HepG2 (cell line): ENCODE results near the gene KIAA1217. TPM values are rescaled to one million over a fixed set of nuclear protein-coding genes. Genes with fewer than 3 reads are reported as not detected.

Source experiments
- ATAC-seq: fragments of 200-7000 bp; cut with Tn5 transposase; 3 replicates; pipeline ENCODE4 v1.9.1; 2020; ENCODE audit warnings: mild to moderate bottlenecking, moderate library complexity
- BruUV-seq: library from RNA; stranded (reverse); fragments of 400-500 nt; replicated peaks from 2 replicates; lab custom pipeline; 2021; lab: Mats Ljungman, UMichigan
- CTCF ChIA-PET: fragments of 300-600 bp; formaldehyde crosslinking; extraction: SDS; loops from one replicate; lab custom pipeline; 2021; ENCODE audit warnings: low total read pairs, inconsistent platforms, low intra/inter-chr PET ratio; lab: Yijun Ruan, JAX
- POLR2A ChIA-PET: fragments of 350-600 bp; sonication (Branson Sonifier 250); formaldehyde crosslinking; loops from one replicate; lab custom pipeline; 2020; ENCODE audit warnings: antibody characterized with exemption, inconsistent platforms; lab: Yijun Ruan, JAX
- DNase-seq: peaks from one replicate; pipeline ENCODE4 v3.0.0-alpha.2; 2015; ENCODE audit warnings: low spot score
- FAIRE-seq: peaks from 3 replicates; lab custom pipeline; 2011; peaks lifted over from hg19 to GRCh38; lab: Jason Lieb, UNC
- H2AFZ ChIP-seq: one replicate; pipeline ENCODE4 v1.6.1; 2011; ENCODE audit warnings: low read length, inconsistent platforms
- H3K27ac ChIP-seq: fragments of 300-600 bp; 3 replicates; pipeline ENCODE4 v1.8.0; 2011; ENCODE audit warnings: mixed run types, mild to moderate bottlenecking, mixed read lengths, low read length, inconsistent platforms; ENCODE audit not compliant: insufficient read depth; ENCODE audit errors: extremely low read length
- H3K27me3 ChIP-seq, 2 experiments: fragments of 200-600 bp in 1 of 2; 2 replicates in 1 of 2; 3 replicates in 1 of 2; pipeline versions ENCODE4 v1.6.0 to v1.8.0; 2011; ENCODE audit warnings: low read length in 2 of 2, mild to moderate bottlenecking in 2 of 2, moderate library complexity in 2 of 2, inconsistent platforms in 1 of 2; ENCODE audit not compliant: insufficient read depth in 2 of 2, control insufficient read depth in 1 of 2
- H3K36me3 ChIP-seq, 2 experiments: fragments of 200-600 bp in 1 of 2; replicated peaks in 1 of 2; 2 replicates in 1 of 2; 3 replicates in 1 of 2; pipeline versions ENCODE4 v1.5.1 to v1.8.0; 2011; ENCODE audit warnings: low read length in 2 of 2, inconsistent platforms in 1 of 2; ENCODE audit not compliant: insufficient read depth in 2 of 2, control insufficient read depth in 1 of 2
- H3K4me1 ChIP-seq: 2 replicates; pipeline ENCODE4 v1.5.1; 2012; ENCODE audit warnings: low read length, inconsistent platforms; ENCODE audit not compliant: insufficient read depth
- H3K4me2 ChIP-seq: 2 replicates; pipeline ENCODE4 v1.6.0; 2011; ENCODE audit warnings: low read depth, low read length, inconsistent platforms
- H3K4me3 ChIP-seq, 3 experiments: fragments of 200-600 bp in 1 of 3; sonication (generic), shearing (Covaris generic) in 1 of 3; replicated peaks in 1 of 3; 2 replicates each; pipeline ENCODE4 v1.5.1; 2011 to 2016; ENCODE audit warnings: low read length in 3 of 3, inconsistent platforms in 2 of 3, low read depth in 2 of 3, mild to moderate bottlenecking in 2 of 3, control low read depth in 1 of 3, mixed read lengths in 1 of 3; ENCODE audit not compliant: insufficient read depth in 1 of 3
- H3K79me2 ChIP-seq: one replicate; pipeline ENCODE4 v1.6.1; 2011; ENCODE audit warnings: low read length, inconsistent platforms; ENCODE audit not compliant: insufficient read depth
- H3K9ac ChIP-seq: 2 replicates; pipeline ENCODE4 v1.6.0; 2011; ENCODE audit warnings: mild to moderate bottlenecking, low read depth, low read length, inconsistent platforms; ENCODE audit not compliant: insufficient read depth
- H3K9me3 ChIP-seq: 2 replicates; pipeline ENCODE4 v1.5.1; 2012; ENCODE audit warnings: mild to moderate bottlenecking, low read length
- H4K20me1 ChIP-seq: 2 replicates; pipeline ENCODE4 v1.6.0; 2011; ENCODE audit warnings: inconsistent platforms, mild to moderate bottlenecking, low read length, moderate library complexity; ENCODE audit not compliant: insufficient read depth
- ARID2 ChIP-seq: sonication (generic); formaldehyde crosslinking; IDR thresholded peaks from 2 replicates; pipeline ENCODE4 v1.8.1; 2022; ENCODE audit warnings: mild to moderate bottlenecking, missing genetic modification reagents, borderline replicate concordance
- CEBPB ChIP-seq: IDR thresholded peaks from 2 replicates; pipeline ENCODE4 v1.6.1; 2011; ENCODE audit warnings: low read depth, low read length, improper control_type of control experiment, borderline replicate concordance
- KDM2A ChIP-seq: sonication (generic); formaldehyde crosslinking; IDR thresholded peaks from 2 replicates; pipeline ENCODE4 v1.4.0; 2020; ENCODE audit warnings: low read depth, missing genetic modification reagents, borderline replicate concordance
- KDM6A ChIP-seq: IDR thresholded peaks from 2 replicates; pipeline ENCODE4 v1.6.1; 2016; ENCODE audit warnings: low read depth
- RBM22 ChIP-seq: fragments of 200-400 bp; formaldehyde crosslinking; optimal IDR thresholded peaks from 2 replicates; pipeline ENCODE3; 2017; ENCODE audit warnings: mild to moderate bottlenecking, low read length, moderate library complexity
- SALL1 ChIP-seq: sonication (generic); formaldehyde crosslinking; IDR thresholded peaks from 2 replicates; pipeline ENCODE4 v1.8.0; 2022; ENCODE audit warnings: mild to moderate bottlenecking, missing genetic modification reagents
- ZNF530 ChIP-seq: sonication (generic); formaldehyde crosslinking; IDR thresholded peaks from 2 replicates; pipeline ENCODE4 v1.5.0; 2020; ENCODE audit warnings: low read depth, mild to moderate bottlenecking, missing genetic modification reagents
- ZNF775 ChIP-seq: sonication (generic); formaldehyde crosslinking; IDR thresholded peaks from 2 replicates; pipeline ENCODE4 v1.4.0; 2020; ENCODE audit warnings: missing genetic modification reagents, mild to moderate bottlenecking, moderate library complexity, borderline replicate concordance
- ZSCAN12 ChIP-seq: sonication (generic); formaldehyde crosslinking; IDR thresholded peaks from 2 replicates; pipeline ENCODE4 v1.9.0; 2021; ENCODE audit warnings: mild to moderate bottlenecking, missing genetic modification reagents
- WGBS: methylation state at CpG from one replicate; pipeline ENCODE4 v1.1.6; 2017; ENCODE audit warnings: low lambda C conversion rate; 5-methylcytosine and 5-hydroxymethylcytosine counted together
- in situ Hi-C: cut with HindIII; loops from 2 replicates; pipeline ENCODE4 v1.10.0; 2017; ENCODE audit warnings: low pct_unique_long_range_greater_than_20kb; ENCODE audit not compliant: extremely low pct_ligation_motif_present
- intact Hi-C: fragments of 100-400 bp; cut with micrococcal nuclease; formaldehyde crosslinking; loops from one replicate; pipeline ENCODE4 v1.10.0; 2022; ENCODE audit not compliant: unreplicated experiment
- polyA plus RNA-seq, 8 experiments: library from polyadenylated mRNA; depleted of rRNA in 3 of 8; stranded (reverse) in 7 of 8; unstranded in 1 of 8; fragments of >200 nt; fragmentation: Illumina TruSeq in 4 of 8; extraction: Trizol in 4 of 8; gene quantifications; 2 replicates each; pipeline versions ENCODE4 v1.2.1 to v1.2.3, GENCODE V29; 2011 to 2016; ENCODE audit warnings: low read depth in 4 of 8, missing spikeins in 1 of 8, mixed read lengths in 1 of 8; ENCODE audit not compliant: insufficient read depth in 1 of 8
- total RNA-seq, 5 experiments: library from RNA; depleted of rRNA; stranded (reverse); fragments of >200 nt; fragmentation: Illumina TruSeq; extraction: Trizol; gene quantifications; 2 replicates each; pipeline ENCODE4 v1.2.3, GENCODE V29; 2016; ENCODE audit warnings: low read depth in 1 of 5
- TF ChIP-seq, protein P1 (sequence below): sonication (generic); formaldehyde crosslinking; conservative IDR thresholded peaks from 2 replicates; pipeline ENCODE4 v1.4.0; 2020; ENCODE audit warnings: missing genetic modification reagents

The KIAA1217 gene
- total and polyA plus RNA-seq, 2 of the 13 experiments (the other 11 are each of a cell fraction or from before 2014, with no cell fraction given): 4.6 to 10.9 TPM

DNA sequence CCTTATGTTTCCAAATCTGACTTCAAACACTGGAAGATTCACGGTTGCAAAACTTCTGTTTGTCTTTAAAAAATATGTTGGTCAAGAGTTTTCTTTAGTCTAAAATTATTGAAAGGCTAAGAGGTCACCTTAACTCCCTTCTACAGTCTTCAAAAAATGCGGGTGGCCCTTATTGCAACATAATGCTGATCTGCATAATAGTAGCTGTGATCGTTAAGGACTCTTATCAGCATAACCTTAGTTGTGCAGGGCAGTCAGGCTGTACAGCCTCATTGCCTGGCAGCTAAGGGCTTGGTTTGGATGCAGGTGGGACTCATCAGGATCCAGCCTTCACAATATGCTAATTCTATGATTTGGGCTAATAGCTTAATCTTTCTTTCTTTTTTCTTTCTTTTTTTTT lies 15.0 kb downstream of the KIAA1217 start:
- Histone ChIP-seq H3K79me2 (peaks cover 2% of the 10 kb centered on the region), H3K27me3 (no peaks in the 10 kb centered on the region), H3K9ac (no peak overlapping the region), H3K4me3 (no peak overlapping the region), H3K4me2 (no peak overlapping the region), H3K4me1 (no peaks in the 10 kb centered on the region), H2AFZ (no peak overlapping the region), H3K9me3 (no peaks in the 10 kb centered on the region), H3K36me3 (peaks cover 13 to 20% of the 10 kb centered on the region in 2 experiments), H4K20me1 (no peaks in the 10 kb centered on the region)
- no TSS peak for BruUV-seq
- ChIA-PET POLR2A (no interaction called here), CTCF (no interaction called here)
- in situ Hi-C loops (no loop called here), intact Hi-C loops (no loop called here)
- WGBS: 84% methylated on average over 3 of the region's 3 CpGs
- FAIRE-seq: no peak
- DNase-seq: no peak
- TF ChIP-seq ZNF775 (CRISPR knock-in tag) (no peak), RBM22 (no peak), CEBPB (0 out of 2 replicates have a peak, but pooled peaks have one; percentile 6)
- TF ChIP-seq, protein P1, sequence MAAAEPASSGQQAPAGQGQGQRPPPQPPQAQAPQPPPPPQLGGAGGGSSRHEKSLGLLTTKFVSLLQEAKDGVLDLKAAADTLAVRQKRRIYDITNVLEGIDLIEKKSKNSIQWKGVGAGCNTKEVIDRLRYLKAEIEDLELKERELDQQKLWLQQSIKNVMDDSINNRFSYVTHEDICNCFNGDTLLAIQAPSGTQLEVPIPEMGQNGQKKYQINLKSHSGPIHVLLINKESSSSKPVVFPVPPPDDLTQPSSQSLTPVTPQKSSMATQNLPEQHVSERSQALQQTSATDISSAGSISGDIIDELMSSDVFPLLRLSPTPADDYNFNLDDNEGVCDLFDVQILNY (CRISPR knock-in tag): no peak
- TF ChIP-seq, all 625 proteins: peak for 1
- ATAC-seq: no peak; the same call in 2 of the 3 replicates
- no peak overlapping the region for H3K27ac ChIP-seq

DNA sequence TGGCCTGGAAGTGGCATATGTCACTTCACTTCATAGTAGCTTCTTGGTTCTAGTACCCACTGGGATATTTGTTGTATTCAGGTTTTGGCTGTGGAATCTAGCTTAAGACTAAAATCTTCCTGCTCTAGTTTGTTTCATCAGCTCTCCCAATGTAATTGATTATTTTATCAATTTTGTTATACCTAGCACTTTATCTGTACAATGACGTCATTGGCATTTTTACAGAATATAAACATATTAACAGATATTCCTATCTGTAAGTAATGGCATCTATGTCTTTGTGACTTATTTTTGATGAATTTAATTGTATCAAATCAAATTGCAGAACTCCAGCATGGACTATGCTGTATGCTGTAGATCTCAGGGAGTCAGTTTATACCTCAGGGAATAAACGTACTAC lies 19.7 kb downstream of the KIAA1217 start:
- H3K79me2 ChIP-seq: peaks cover 2% of the 10 kb centered on the region
- H3K36me3 ChIP-seq: peaks cover 0 to 4% of the 10 kb centered on the region in 2 experiments; a peak in 3 of 5 replicates
- no peaks in the 10 kb centered on the region for H4K20me1 ChIP-seq
- no peak overlapping the region for H3K4me2 ChIP-seq
- 92% methylated on average over 2 of the region's 2 CpGs for WGBS
- POLR2A ChIA-PET: interaction anchor here (0.8 kb wide), 1 partner anchor 19 kb away, joined by 3 read pairs; the partner anchor contains the start of gene KIAA1217
- TF ChIP-seq ZSCAN12 (CRISPR knock-in tag) (no peak), KDM2A (CRISPR knock-in tag) (no peak), ZNF530 (no peak), ARID2 (CRISPR knock-in tag) (no peak), SALL1 (no peak), KDM6A (CRISPR knock-in tag) (no peak)
- TF ChIP-seq, all 625 proteins: peak for 0
- no peak for FAIRE-seq
- no peaks in the 10 kb centered on the region for H3K4me1 ChIP-seq
- no peaks in the 10 kb centered on the region for H3K27me3 ChIP-seq
- intact Hi-C loops: no loop called here
- no peak overlapping the region for H3K4me3 ChIP-seq
- in situ Hi-C loops: no loop called here
- H3K9me3 ChIP-seq: no peaks in the 10 kb centered on the region
- DNase-seq: no peak
- H3K9ac ChIP-seq: no peak overlapping the region
- no peak overlapping the region for H2AFZ ChIP-seq
- CTCF ChIA-PET: no interaction called here
- no TSS peak for BruUV-seq
- no peak for ATAC-seq
- no peak overlapping the region for H3K27ac ChIP-seq
